HG02970 (cell line): ENCODE measurements around the gene DAND5.

ENCODE experiments used
- ATAC-seq: cut with Tn5 transposase; IDR thresholded peaks from one replicate; pipeline ENCODE4 v1.9.1; 2021; ENCODE audit warnings: mild to moderate bottlenecking, moderate library complexity, moderate number of reproducible peaks; ENCODE audit not compliant: unreplicated experiment, low FRiP score

Gene DAND5

GRCh38 chr19:12969292-12969988, at the start of gene DAND5:
DAND5 (plus strand) TSS chr19:12969576; CDS start chr19:12969661, 85 bp downstream.
- ATAC-seq: no peak

- no peak for ATAC-seq
These were observed 48.3 kb upstream of the DAND5 start for GRCh38 chr19:12921047-12921446.

GRCh38 chr19:12922959-12923358, 46.4 kb upstream of the DAND5 start:
- ATAC-seq: no peak

GRCh38 chr19:12924621-12925310, 44.6 kb upstream of the DAND5 start:
- no peak for ATAC-seq

- ATAC-seq: no peak
These were observed 39.3 kb upstream of the DAND5 start for GRCh38 chr19:12930002-12930645.

- ATAC-seq: no peak
These were observed 36.7 kb upstream of the DAND5 start for GRCh38 chr19:12932392-12933286.

GRCh38 chr19:12933287-12934072, 35.9 kb upstream of the DAND5 start, which contains the start of gene FARSA:
FARSA (minus strand) TSS chr19:12933711; CDS start chr19:12933696, 15 bp downstream.
- ATAC-seq: peak; percentile 38

GRCh38 chr19:12935071-12935470, 34.3 kb upstream of the DAND5 start:
- no peak for ATAC-seq

- no peak for ATAC-seq
These were observed 32.8 kb upstream of the DAND5 start for GRCh38 chr19:12936582-12936981.

GRCh38 chr19:12937093-12937926, 32.1 kb upstream of the DAND5 start:
- ATAC-seq: no peak

- peak; percentile 82 for ATAC-seq
These were observed 31.2 kb upstream of the DAND5 start, which contains the start of gene CALR for GRCh38 chr19:12937927-12938778. CALR (plus strand) TSS chr19:12938609; CDS start chr19:12938680, 71 bp downstream.

GRCh38 chr19:12938779-12939601, 30.4 kb upstream of the DAND5 start:
- ATAC-seq: peak; percentile 1

GRCh38 chr19:12939975-12940423, 29.4 kb upstream of the DAND5 start:
- ATAC-seq: no peak

GRCh38 chr19:12940897-12941296, 28.5 kb upstream of the DAND5 start:
- no peak for ATAC-seq

- no peak for ATAC-seq
These were observed 25.8 kb upstream of the DAND5 start for GRCh38 chr19:12943437-12944044.

GRCh38 chr19:12944104-12944674, 25.2 kb upstream of the DAND5 start:
- no peak for ATAC-seq
